Mucosa of rectum (tissue), 2 donors: ENCODE measurements around the gene ANKRD61.
"Not testable (repeated sequence)": the region's sequence is repeated elsewhere in the genome, so short reads cannot be mapped to it uniquely, and the experiment has no call there.

ENCODE experiments used
- H3K27ac ChIP-seq, 2 donors: one replicate each; pipeline ENCODE4 v1.7.0; 2013; ENCODE audit warnings: inconsistent platforms in 2 of 2, low read depth in 2 of 2, low read length in 2 of 2
- H3K27me3 ChIP-seq, 2 donors: one replicate each; pipeline ENCODE4 v1.7.0; 2013; ENCODE audit warnings: low read length in 2 of 2; ENCODE audit not compliant: control insufficient read depth in 2 of 2, insufficient read depth in 2 of 2
- H3K36me3 ChIP-seq, 2 donors: one replicate each; pipeline ENCODE4 v1.7.0; 2013; ENCODE audit warnings: low read length in 2 of 2; ENCODE audit not compliant: control insufficient read depth in 2 of 2, insufficient read depth in 2 of 2
- H3K4me1 ChIP-seq, 2 donors: one replicate each; pipeline ENCODE4 v1.7.0; 2013; ENCODE audit warnings: low read length in 2 of 2, mild to moderate bottlenecking in 1 of 2; ENCODE audit not compliant: control insufficient read depth in 2 of 2, insufficient read depth in 2 of 2
- H3K4me3 ChIP-seq, 2 donors: one replicate each; pipeline ENCODE4 v1.7.0; 2013; ENCODE audit warnings: low read length in 2 of 2
- H3K9ac ChIP-seq, 2 donors: one replicate each; pipeline ENCODE4 v1.7.0; 2013; ENCODE audit warnings: low read length in 2 of 2, low read depth in 1 of 2, mild to moderate bottlenecking in 1 of 2
- H3K9me3 ChIP-seq, 2 donors: one replicate each; pipeline ENCODE4 v1.7.0; 2013; ENCODE audit warnings: low read length in 2 of 2; ENCODE audit not compliant: control insufficient read depth in 2 of 2
- donor health status: healthy.
- donor health status: Normal muscosa, but diverticular disease.

The ANKRD61 gene

GRCh38 chr7:6071406-6071805, 40.2 kb downstream of the ANKRD61 start:
- peaks cover 0 to 2% of the 10 kb centered on the region in 2 donors for H3K4me1 ChIP-seq
- H3K36me3 ChIP-seq, result no peaks in the 10 kb centered on the region
- H3K27ac ChIP-seq, result no peak overlapping the region
- H3K9ac ChIP-seq, result no peak overlapping the region
- H3K9me3 ChIP-seq, result no peaks in the 10 kb centered on the region
- no peak overlapping the region for H3K4me3 ChIP-seq
- H3K27me3 ChIP-seq, result no peaks in the 10 kb centered on the region

GRCh38 chr7:6074612-6075380, 43.6 kb downstream of the ANKRD61 start:
- H3K4me3 ChIP-seq, result no peak overlapping the region
- H3K36me3 ChIP-seq, result no peaks in the 10 kb centered on the region

GRCh38 chr7:6078548-6078947, 47.4 kb downstream of the ANKRD61 start:
- Histone ChIP-seq H3K4me1 (peaks cover 3 to 5% of the 10 kb centered on the region in 2 donors), H3K27ac (no peak overlapping the region), H3K36me3 (no peaks in the 10 kb centered on the region), H3K9me3 (no peaks in the 10 kb centered on the region), H3K27me3 (no peaks in the 10 kb centered on the region), H3K9ac (no peak overlapping the region), H3K4me3 (no peak overlapping the region)

More at GRCh38 chr7:6074612-6075380, 43.6 kb downstream of the ANKRD61 start:
- H3K9ac ChIP-seq, result no peak overlapping the region
- H3K4me1 ChIP-seq, result peaks cover 0 to 2% of the 10 kb centered on the region in 2 donors
- no peaks in the 10 kb centered on the region for H3K9me3 ChIP-seq
- H3K27me3 ChIP-seq, result no peaks in the 10 kb centered on the region
- H3K27ac ChIP-seq, result no peak overlapping the region

GRCh38 chr7:6083047-6083446, 51.9 kb downstream of the ANKRD61 start:
- not testable (repeated sequence) for H3K9ac ChIP-seq, H3K4me3 ChIP-seq, H3K4me1 ChIP-seq, H3K27ac ChIP-seq, H3K36me3 ChIP-seq, H3K9me3 ChIP-seq, H3K27me3 ChIP-seq
